Fibroblast of lung (primary cell): Measurements from ENCODE around the gene ACVR1B. TPM values are rescaled to one million over a fixed set of nuclear protein-coding genes. Genes with fewer than 3 reads are reported as not detected.

Experiments
- DNase-seq, 2 donors: peaks; one replicate each; pipeline versions ENCODE4 v3.0.0 to v3.0.0-alpha.2; 2010; ENCODE audit warnings: low read depth in 2 of 2
- H2AFZ ChIP-seq: 2 replicates; pipeline ENCODE4 v1.5.1; 2012; ENCODE audit warnings: low read length, control low read depth, inconsistent platforms
- H3K27ac ChIP-seq: 2 replicates; pipeline ENCODE4 v1.5.1; 2011; ENCODE audit warnings: low read length, control low read depth; ENCODE audit not compliant: insufficient read depth
- H3K27me3 ChIP-seq: 2 replicates; pipeline ENCODE4 v1.5.1; 2011; ENCODE audit warnings: mild to moderate bottlenecking, low read length; ENCODE audit not compliant: control insufficient read depth, insufficient read depth
- H3K36me3 ChIP-seq: 2 replicates; pipeline ENCODE4 v1.5.1; 2011; ENCODE audit warnings: low read length; ENCODE audit not compliant: control insufficient read depth, insufficient read depth
- H3K4me1 ChIP-seq: 2 replicates; pipeline ENCODE4 v1.5.1; 2011; ENCODE audit warnings: low read length; ENCODE audit not compliant: control insufficient read depth, insufficient read depth; ENCODE audit errors: extremely low read depth
- H3K4me2 ChIP-seq: 2 replicates; pipeline ENCODE4 v1.5.1; 2011; ENCODE audit warnings: low read length, control low read depth; ENCODE audit not compliant: insufficient read depth; ENCODE audit errors: extremely low read depth
- H3K4me3 ChIP-seq, 4 experiments: fragments of 200-600 bp in 1 of 4; sonication (generic) in 1 of 4; replicated peaks in 1 of 4; 2 replicates each; pipeline ENCODE4 v1.5.1; 2011 to 2016; ENCODE audit warnings: low read length in 4 of 4, low read depth in 3 of 4, mild to moderate bottlenecking in 3 of 4, control low read depth in 2 of 4, inconsistent platforms in 1 of 4, mixed read lengths in 1 of 4; ENCODE audit not compliant: insufficient read depth in 1 of 4; ENCODE audit errors: control extremely low read depth in 1 of 4
- H3K79me2 ChIP-seq: 2 replicates; pipeline ENCODE4 v1.5.1; 2012; ENCODE audit warnings: mild to moderate bottlenecking, low read length, inconsistent platforms; ENCODE audit not compliant: control insufficient read depth, insufficient read depth
- H3K9ac ChIP-seq: 2 replicates; pipeline ENCODE4 v1.5.1; 2011; ENCODE audit warnings: mild to moderate bottlenecking, low read length, control low read depth; ENCODE audit not compliant: insufficient read depth
- H3K9me3 ChIP-seq: 2 replicates; pipeline ENCODE4 v1.5.1; 2012; ENCODE audit warnings: low read depth, low read length; ENCODE audit not compliant: control insufficient read depth, insufficient read depth
- H4K20me1 ChIP-seq: 2 replicates; pipeline ENCODE4 v1.5.1; 2011; ENCODE audit warnings: low read length; ENCODE audit not compliant: control insufficient read depth, insufficient read depth; ENCODE audit errors: extremely low read depth
- EZH2 ChIP-seq: IDR thresholded peaks from 2 replicates; pipeline ENCODE4 v1.5.1; 2012; ENCODE audit warnings: low read length, control low read depth, mild to moderate bottlenecking; ENCODE audit errors: missing control alignments
- polyA plus RNA-seq, 2 donors: library from polyadenylated mRNA; depleted of rRNA in 1 of 2; stranded (reverse) in 1 of 2; unstranded in 1 of 2; fragments of >200 nt; gene quantifications; 2 replicates each; pipeline ENCODE4 v1.2.1, GENCODE V29; 2011 to 2012; ENCODE audit warnings: missing spikeins in 1 of 2
- total RNA-seq: library from RNA; depleted of rRNA; stranded (reverse); fragments of >200 nt; gene quantifications from 2 replicates; pipeline ENCODE4 v1.2.1, GENCODE V29; 2014
- TF ChIP-seq, protein P1 (sequence below), 2 donors: IDR thresholded peaks in 1 of 2; conservative IDR thresholded peaks in 1 of 2; 1 replicate in 1 of 2; 2 replicates in 1 of 2; pipeline ENCODE4 v1.5.1; 2011 to 2012; ENCODE audit warnings: low read length in 2 of 2, control low read depth in 1 of 2, inconsistent platforms in 1 of 2, low read depth in 1 of 2, mild to moderate bottlenecking in 1 of 2

Gene ACVR1B
- total and polyA plus RNA-seq, 2 donors (not counting 1 experiment from before 2014, with no cell fraction given): 12.4 to 13.6 TPM

DNA sequence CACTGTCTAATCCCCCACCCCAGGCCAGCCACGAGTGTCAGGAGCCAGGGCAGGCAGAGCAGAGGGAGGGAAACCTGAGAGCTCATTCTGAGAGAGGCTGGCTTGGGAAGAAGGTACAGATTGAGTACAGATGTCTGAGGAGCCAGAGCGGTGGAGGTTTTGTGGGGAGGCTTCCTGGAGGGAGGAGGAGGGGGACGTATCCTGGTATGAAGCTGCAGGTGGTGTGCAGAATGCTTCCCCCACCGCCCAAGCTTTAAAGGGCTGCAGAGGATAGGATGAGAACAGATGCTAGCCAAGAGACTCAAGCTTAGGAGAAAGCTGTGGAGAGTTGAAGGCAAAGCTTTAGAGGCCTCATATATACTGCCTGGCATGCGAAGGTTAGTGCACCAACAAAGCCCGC is 52.1 kb downstream of the ACVR1B start:
- no peak overlapping the region for H2AFZ ChIP-seq

DNA sequence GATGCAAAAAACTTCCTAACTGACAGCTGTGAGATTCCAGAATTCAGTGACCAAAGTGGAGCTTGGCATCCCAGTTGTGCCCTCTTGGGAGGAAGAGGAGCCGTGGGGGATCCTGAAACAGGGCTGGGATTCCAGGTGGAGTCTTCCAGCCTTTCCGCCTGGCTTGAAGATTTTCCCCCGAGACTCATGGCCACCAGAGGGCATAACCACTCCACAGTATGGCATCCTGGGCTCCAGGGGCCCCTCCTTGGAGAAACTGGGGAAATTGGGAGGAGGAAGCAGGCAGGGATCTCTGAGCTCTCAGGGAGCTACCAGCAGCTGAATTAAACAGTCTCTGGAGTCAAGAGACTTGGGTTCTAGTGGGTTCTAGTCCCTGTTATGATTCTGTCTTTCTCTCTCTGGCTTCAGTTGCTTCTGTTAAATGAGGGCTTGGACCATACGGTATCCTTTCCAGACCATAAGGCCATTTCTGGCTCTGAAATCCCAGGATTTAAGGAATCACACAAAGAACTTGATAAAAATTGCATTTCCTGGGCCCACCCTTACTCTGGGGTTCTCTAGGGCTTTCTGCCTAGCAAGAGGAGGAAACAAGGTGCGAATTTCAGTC is 52.6 kb downstream of the ACVR1B start:
- Histone ChIP-seq H2AFZ (no peak overlapping the region), H3K9ac (no peak overlapping the region), H3K27me3 (peaks cover 16% of the 10 kb centered on the region), H3K4me3 (no peak overlapping the region), H3K36me3 (no peaks in the 10 kb centered on the region), H3K4me2 (no peak overlapping the region), H3K79me2 (no peaks in the 10 kb centered on the region), H4K20me1 (no peaks in the 10 kb centered on the region), H3K9me3 (no peaks in the 10 kb centered on the region), H3K27ac (no peak overlapping the region), H3K4me1 (no peaks in the 10 kb centered on the region)
- DNase-seq: peak; percentile 39 to 70
- no peak for TF ChIP-seq EZH2
- TF ChIP-seq, protein P1, sequence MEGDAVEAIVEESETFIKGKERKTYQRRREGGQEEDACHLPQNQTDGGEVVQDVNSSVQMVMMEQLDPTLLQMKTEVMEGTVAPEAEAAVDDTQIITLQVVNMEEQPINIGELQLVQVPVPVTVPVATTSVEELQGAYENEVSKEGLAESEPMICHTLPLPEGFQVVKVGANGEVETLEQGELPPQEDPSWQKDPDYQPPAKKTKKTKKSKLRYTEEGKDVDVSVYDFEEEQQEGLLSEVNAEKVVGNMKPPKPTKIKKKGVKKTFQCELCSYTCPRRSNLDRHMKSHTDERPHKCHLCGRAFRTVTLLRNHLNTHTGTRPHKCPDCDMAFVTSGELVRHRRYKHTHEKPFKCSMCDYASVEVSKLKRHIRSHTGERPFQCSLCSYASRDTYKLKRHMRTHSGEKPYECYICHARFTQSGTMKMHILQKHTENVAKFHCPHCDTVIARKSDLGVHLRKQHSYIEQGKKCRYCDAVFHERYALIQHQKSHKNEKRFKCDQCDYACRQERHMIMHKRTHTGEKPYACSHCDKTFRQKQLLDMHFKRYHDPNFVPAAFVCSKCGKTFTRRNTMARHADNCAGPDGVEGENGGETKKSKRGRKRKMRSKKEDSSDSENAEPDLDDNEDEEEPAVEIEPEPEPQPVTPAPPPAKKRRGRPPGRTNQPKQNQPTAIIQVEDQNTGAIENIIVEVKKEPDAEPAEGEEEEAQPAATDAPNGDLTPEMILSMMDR (conservative IDR thresholded peaks at IDR 0.05 in 1 of 2, IDR thresholded peaks at IDR 0.05 in 1 of 2; ENCODE audit: low read depth in 1 of 2, low read length in 2 of 2): peak; percentile 73 to 80

More for the DNA sequence above, 52.1 kb downstream of the ACVR1B start:
- Histone ChIP-seq H3K27me3 (peaks cover 16% of the 10 kb centered on the region), H3K36me3 (no peaks in the 10 kb centered on the region), H3K9me3 (no peaks in the 10 kb centered on the region), H3K79me2 (no peaks in the 10 kb centered on the region), H4K20me1 (no peaks in the 10 kb centered on the region), H3K4me1 (no peaks in the 10 kb centered on the region), H3K27ac (no peak overlapping the region), H3K4me3 (no peak overlapping the region), H3K9ac (no peak overlapping the region), H3K4me2 (no peak overlapping the region)
- no peak for TF ChIP-seq EZH2
- TF ChIP-seq, protein P1 (conservative IDR thresholded peaks at IDR 0.05 in 1 of 2, IDR thresholded peaks at IDR 0.05 in 1 of 2; ENCODE audit: low read depth in 1 of 2, low read length in 2 of 2): no peak
- DNase-seq: no peak

DNA sequence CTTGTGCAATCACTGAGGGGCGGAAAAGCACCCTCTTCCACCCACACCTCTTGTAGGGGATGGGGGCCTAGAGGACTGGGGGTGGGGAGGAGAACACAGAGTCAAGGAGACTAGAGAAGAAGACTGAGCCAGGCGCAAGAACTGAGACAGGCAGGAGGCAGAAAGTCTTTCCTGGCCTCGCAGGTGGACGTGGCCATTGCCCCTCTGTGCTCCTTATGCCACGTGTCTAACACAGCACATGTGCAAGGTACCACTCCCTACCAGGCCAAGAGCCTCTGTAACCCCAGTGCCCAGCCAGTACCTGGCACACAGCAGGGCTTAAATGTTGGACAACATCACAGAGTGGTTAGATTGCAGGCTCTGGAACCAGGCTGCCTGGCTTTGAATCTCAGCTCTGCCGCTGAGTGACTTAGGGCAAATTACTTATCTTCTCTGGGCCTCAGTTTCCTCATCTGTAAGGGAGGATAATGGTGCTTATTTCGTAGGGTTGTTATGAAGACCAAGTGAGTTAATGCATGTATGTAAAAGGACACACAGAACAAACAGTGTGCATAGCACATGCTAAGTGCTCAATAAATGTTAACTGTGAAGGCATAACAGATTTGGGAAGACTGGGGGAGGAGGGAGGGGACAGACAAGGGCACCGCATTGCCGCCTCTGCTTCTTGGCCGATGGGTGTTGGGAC is 53.9 kb downstream of the ACVR1B start:
- Histone ChIP-seq H3K79me2 (no peaks in the 10 kb centered on the region), H3K9ac (no peak overlapping the region), H3K4me1 (peaks cover 4% of the 10 kb centered on the region), H3K36me3 (no peaks in the 10 kb centered on the region), H3K9me3 (no peaks in the 10 kb centered on the region), H3K4me3 (no peak overlapping the region), H3K27ac (no peak overlapping the region), H3K4me2 (no peak overlapping the region), H3K27me3 (peaks cover 16% of the 10 kb centered on the region), H2AFZ (no peak overlapping the region), H4K20me1 (no peaks in the 10 kb centered on the region)
- DNase-seq: no peak
- no peak for TF ChIP-seq EZH2
- TF ChIP-seq, protein P1 (conservative IDR thresholded peaks at IDR 0.05 in 1 of 2, IDR thresholded peaks at IDR 0.05 in 1 of 2; ENCODE audit: low read depth in 1 of 2, low read length in 2 of 2): no peak
